Gastrocnemius medialis (tissue), 4 donors: ENCODE measurements around the gene COL27A1.

Experiments
- CTCF ChIP-seq, 5 experiments: fragments of 450-650 bp in 3 of 5; fragments of 200-600 bp in 2 of 5; sonication (generic) in 2 of 5; IDR thresholded peaks in 4 of 5; conservative IDR thresholded peaks in 1 of 5; 1 replicate in 4 of 5; 2 replicates in 1 of 5; pipeline ENCODE4 v1.5.1; 2016 to 2019; ENCODE audit warnings: antibody characterized with exemption in 5 of 5, mild to moderate bottlenecking in 3 of 5, moderate library complexity in 3 of 5
- POLR2A ChIP-seq, 2 donors: fragments of 450-650 bp; IDR thresholded peaks; one replicate each; pipeline ENCODE4 v1.6.1; 2017; ENCODE audit warnings: antibody characterized with exemption in 2 of 2, mild to moderate bottlenecking in 2 of 2, moderate library complexity in 2 of 2

- TF ChIP-seq CTCF (IDR thresholded peaks at IDR 0.05 in 4 of 5, conservative IDR thresholded peaks at IDR 0.05 in 1 of 5) = no peak
- TF ChIP-seq POLR2A (IDR thresholded peaks at IDR 0.05) = no peak
These were observed 159.8 kb downstream of the COL27A1 start for GRCh38 chr9:114314881-114315722.
